HepG2 (cell line): ENCODE data around the gene PIBF1. TPM values are rescaled to one million over a fixed set of nuclear protein-coding genes. Genes with fewer than 3 reads are reported as not detected.

ENCODE experiments used
- ATAC-seq: fragments of 200-7000 bp; cut with Tn5 transposase; 3 replicates; pipeline ENCODE4 v1.9.1; 2020; ENCODE audit warnings: mild to moderate bottlenecking, moderate library complexity
- BruUV-seq: library from RNA; stranded (reverse); fragments of 400-500 nt; replicated peaks from 2 replicates; lab custom pipeline; 2021; lab: Mats Ljungman, UMichigan
- CTCF ChIA-PET: fragments of 300-600 bp; formaldehyde crosslinking; extraction: SDS; loops from one replicate; lab custom pipeline; 2021; ENCODE audit warnings: low total read pairs, inconsistent platforms, low intra/inter-chr PET ratio; lab: Yijun Ruan, JAX
- POLR2A ChIA-PET: fragments of 350-600 bp; sonication (Branson Sonifier 250); formaldehyde crosslinking; loops from one replicate; lab custom pipeline; 2020; ENCODE audit warnings: antibody characterized with exemption, inconsistent platforms; lab: Yijun Ruan, JAX
- DNase-seq: peaks from one replicate; pipeline ENCODE4 v3.0.0-alpha.2; 2015; ENCODE audit warnings: low spot score
- FAIRE-seq: peaks from 3 replicates; lab custom pipeline; 2011; peaks lifted over from hg19 to GRCh38; lab: Jason Lieb, UNC
- H2AFZ ChIP-seq: one replicate; pipeline ENCODE4 v1.6.1; 2011; ENCODE audit warnings: low read length, inconsistent platforms
- H3K27ac ChIP-seq: fragments of 300-600 bp; 3 replicates; pipeline ENCODE4 v1.8.0; 2011; ENCODE audit warnings: mixed run types, mild to moderate bottlenecking, mixed read lengths, low read length, inconsistent platforms; ENCODE audit not compliant: insufficient read depth; ENCODE audit errors: extremely low read length
- H3K27me3 ChIP-seq, 2 experiments: fragments of 200-600 bp in 1 of 2; 2 replicates in 1 of 2; 3 replicates in 1 of 2; pipeline versions ENCODE4 v1.6.0 to v1.8.0; 2011; ENCODE audit warnings: low read length in 2 of 2, mild to moderate bottlenecking in 2 of 2, moderate library complexity in 2 of 2, inconsistent platforms in 1 of 2; ENCODE audit not compliant: insufficient read depth in 2 of 2, control insufficient read depth in 1 of 2
- H3K36me3 ChIP-seq, 2 experiments: fragments of 200-600 bp in 1 of 2; replicated peaks in 1 of 2; 2 replicates in 1 of 2; 3 replicates in 1 of 2; pipeline versions ENCODE4 v1.5.1 to v1.8.0; 2011; ENCODE audit warnings: low read length in 2 of 2, inconsistent platforms in 1 of 2; ENCODE audit not compliant: insufficient read depth in 2 of 2, control insufficient read depth in 1 of 2
- H3K4me1 ChIP-seq: 2 replicates; pipeline ENCODE4 v1.5.1; 2012; ENCODE audit warnings: low read length, inconsistent platforms; ENCODE audit not compliant: insufficient read depth
- H3K4me2 ChIP-seq: 2 replicates; pipeline ENCODE4 v1.6.0; 2011; ENCODE audit warnings: low read depth, low read length, inconsistent platforms
- H3K4me3 ChIP-seq, 3 experiments: fragments of 200-600 bp in 1 of 3; sonication (generic), shearing (Covaris generic) in 1 of 3; replicated peaks in 1 of 3; 2 replicates each; pipeline ENCODE4 v1.5.1; 2011 to 2016; ENCODE audit warnings: low read length in 3 of 3, inconsistent platforms in 2 of 3, low read depth in 2 of 3, mild to moderate bottlenecking in 2 of 3, control low read depth in 1 of 3, mixed read lengths in 1 of 3; ENCODE audit not compliant: insufficient read depth in 1 of 3
- H3K79me2 ChIP-seq: one replicate; pipeline ENCODE4 v1.6.1; 2011; ENCODE audit warnings: low read length, inconsistent platforms; ENCODE audit not compliant: insufficient read depth
- H3K9ac ChIP-seq: 2 replicates; pipeline ENCODE4 v1.6.0; 2011; ENCODE audit warnings: mild to moderate bottlenecking, low read depth, low read length, inconsistent platforms; ENCODE audit not compliant: insufficient read depth
- H3K9me3 ChIP-seq: 2 replicates; pipeline ENCODE4 v1.5.1; 2012; ENCODE audit warnings: mild to moderate bottlenecking, low read length
- H4K20me1 ChIP-seq: 2 replicates; pipeline ENCODE4 v1.6.0; 2011; ENCODE audit warnings: inconsistent platforms, mild to moderate bottlenecking, low read length, moderate library complexity; ENCODE audit not compliant: insufficient read depth
- HOXA9 ChIP-seq: sonication (generic); formaldehyde crosslinking; IDR thresholded peaks from 2 replicates; pipeline ENCODE4 v1.8.1; 2022; ENCODE audit warnings: missing genetic modification reagents, mild to moderate bottlenecking, moderate library complexity, borderline replicate concordance
- KLF16 ChIP-seq, 2 experiments: sonication (generic) in 1 of 2; formaldehyde crosslinking in 1 of 2; IDR thresholded peaks; 2 replicates each; pipeline versions ENCODE4 v1.6.1 to v1.8.0; 2016 to 2023; ENCODE audit warnings: missing genetic modification reagents in 2 of 2, missing compliant biosample characterization in 1 of 2
- MTF2 ChIP-seq: sonication (generic); formaldehyde crosslinking; IDR thresholded peaks from 2 replicates; pipeline ENCODE4 v1.5.0; 2020; ENCODE audit warnings: missing genetic modification reagents, borderline replicate concordance
- NCOA1 ChIP-seq: sonication (generic); formaldehyde crosslinking; IDR thresholded peaks from 2 replicates; pipeline ENCODE4 v1.9.0; 2021; ENCODE audit warnings: missing genetic modification reagents
- SNAPC4 ChIP-seq: sonication (generic); formaldehyde crosslinking; IDR thresholded peaks from 2 replicates; pipeline ENCODE4 v1.4.0; 2020; ENCODE audit warnings: mild to moderate bottlenecking, missing genetic modification reagents
- ZFYVE20 ChIP-seq: sonication (generic); formaldehyde crosslinking; IDR thresholded peaks from 2 replicates; pipeline ENCODE4 v1.8.0; 2023; ENCODE audit warnings: low read depth, mild to moderate bottlenecking, moderate library complexity, missing genetic modification reagents, borderline replicate concordance
- ZNF160 ChIP-seq: sonication (generic); formaldehyde crosslinking; IDR thresholded peaks from 2 replicates; pipeline ENCODE4 v1.8.0; 2022; ENCODE audit warnings: mild to moderate bottlenecking, inconsistent platforms, missing genetic modification reagents
- ZNF232 ChIP-seq: sonication (generic); formaldehyde crosslinking; IDR thresholded peaks from 2 replicates; pipeline ENCODE4 v1.4.0; 2020; ENCODE audit warnings: missing genetic modification reagents, borderline replicate concordance
- ZNF670 ChIP-seq: sonication (generic); formaldehyde crosslinking; IDR thresholded peaks from 2 replicates; pipeline ENCODE4 v1.8.0; 2022; ENCODE audit warnings: mild to moderate bottlenecking, missing genetic modification reagents, borderline replicate concordance
- ZNF713 ChIP-seq: sonication (generic); formaldehyde crosslinking; IDR thresholded peaks from 2 replicates; pipeline ENCODE4 v1.4.0; 2020; ENCODE audit warnings: mild to moderate bottlenecking, missing genetic modification reagents
- ZNF83 ChIP-seq: sonication (generic); formaldehyde crosslinking; IDR thresholded peaks from 2 replicates; pipeline ENCODE4 v1.4.0; 2020; ENCODE audit warnings: missing genetic modification reagents, mild to moderate bottlenecking, borderline replicate concordance
- ZSCAN31 ChIP-seq: sonication (generic); formaldehyde crosslinking; IDR thresholded peaks from 2 replicates; pipeline ENCODE4 v1.5.0; 2020; ENCODE audit warnings: low read depth, mild to moderate bottlenecking, missing genetic modification reagents
- WGBS: methylation state at CpG from one replicate; pipeline ENCODE4 v1.1.6; 2017; ENCODE audit warnings: low lambda C conversion rate; 5-methylcytosine and 5-hydroxymethylcytosine counted together
- in situ Hi-C: cut with HindIII; loops from 2 replicates; pipeline ENCODE4 v1.10.0; 2017; ENCODE audit warnings: low pct_unique_long_range_greater_than_20kb; ENCODE audit not compliant: extremely low pct_ligation_motif_present
- intact Hi-C: fragments of 100-400 bp; cut with micrococcal nuclease; formaldehyde crosslinking; loops from one replicate; pipeline ENCODE4 v1.10.0; 2022; ENCODE audit not compliant: unreplicated experiment
- polyA plus RNA-seq, 8 experiments: library from polyadenylated mRNA; depleted of rRNA in 3 of 8; stranded (reverse) in 7 of 8; unstranded in 1 of 8; fragments of >200 nt; fragmentation: Illumina TruSeq in 4 of 8; extraction: Trizol in 4 of 8; gene quantifications; 2 replicates each; pipeline versions ENCODE4 v1.2.1 to v1.2.3, GENCODE V29; 2011 to 2016; ENCODE audit warnings: low read depth in 4 of 8, missing spikeins in 1 of 8, mixed read lengths in 1 of 8; ENCODE audit not compliant: insufficient read depth in 1 of 8
- total RNA-seq, 5 experiments: library from RNA; depleted of rRNA; stranded (reverse); fragments of >200 nt; fragmentation: Illumina TruSeq; extraction: Trizol; gene quantifications; 2 replicates each; pipeline ENCODE4 v1.2.3, GENCODE V29; 2016; ENCODE audit warnings: low read depth in 1 of 5
- TF ChIP-seq, protein P1 (sequence below): sonication (generic); formaldehyde crosslinking; IDR thresholded peaks from 2 replicates; pipeline ENCODE4 v1.8.1; 2023; ENCODE audit warnings: mild to moderate bottlenecking, missing genetic modification reagents
- TF ChIP-seq, protein P2 (sequence below): sonication (generic); formaldehyde crosslinking; IDR thresholded peaks from 2 replicates; pipeline ENCODE4 v1.4.0; 2020; ENCODE audit warnings: mild to moderate bottlenecking, missing genetic modification reagents

The PIBF1 gene
- total and polyA plus RNA-seq, 2 of the 13 experiments (the other 11 are each of a cell fraction or from before 2014, with no cell fraction given): 4.2 to 15.8 TPM

- no peaks in the 10 kb centered on the region for H4K20me1 ChIP-seq
- H3K4me3 ChIP-seq: no peak overlapping the region
- no peak for DNase-seq
- no peak; the same call in 2 of the 3 replicates for ATAC-seq
- no peaks in the 10 kb centered on the region for H3K79me2 ChIP-seq
- intact Hi-C loops: no loop called here
- H3K9ac ChIP-seq: no peak overlapping the region
- no peak for FAIRE-seq
- CTCF ChIA-PET: no interaction called here
- no peaks in the 10 kb centered on the region for H3K9me3 ChIP-seq
- no TSS peak for BruUV-seq
- H3K27ac ChIP-seq: no peak overlapping the region
- WGBS: 83% methylated on average over 5 of the region's 6 CpGs
- no peaks in the 10 kb centered on the region for H3K4me1 ChIP-seq
- H3K36me3 ChIP-seq: no peaks in the 10 kb centered on the region
- in situ Hi-C loops: no loop called here
- no peaks in the 10 kb centered on the region for H3K27me3 ChIP-seq
- no peak overlapping the region for H2AFZ ChIP-seq
- POLR2A ChIA-PET: no interaction called here
- TF ChIP-seq ZFYVE20 (CRISPR knock-in tag) (no peak), ZNF713 (no peak), SNAPC4 (CRISPR knock-in tag) (no peak), ZNF160 (CRISPR knock-in tag) (no peak), ZNF232 (CRISPR knock-in tag) (no peak), ZSCAN31 (CRISPR knock-in tag) (no peak), NCOA1 (CRISPR knock-in tag) (no peak), MTF2 (CRISPR knock-in tag) (no peak), ZNF83 (CRISPR knock-in tag) (no peak), KLF16 (CRISPR knock-in tag; IDR thresholded peaks at IDR 0.05) (no peak), ZNF670 (CRISPR knock-in tag) (no peak), HOXA9 (no peak)
- TF ChIP-seq, protein P1, sequence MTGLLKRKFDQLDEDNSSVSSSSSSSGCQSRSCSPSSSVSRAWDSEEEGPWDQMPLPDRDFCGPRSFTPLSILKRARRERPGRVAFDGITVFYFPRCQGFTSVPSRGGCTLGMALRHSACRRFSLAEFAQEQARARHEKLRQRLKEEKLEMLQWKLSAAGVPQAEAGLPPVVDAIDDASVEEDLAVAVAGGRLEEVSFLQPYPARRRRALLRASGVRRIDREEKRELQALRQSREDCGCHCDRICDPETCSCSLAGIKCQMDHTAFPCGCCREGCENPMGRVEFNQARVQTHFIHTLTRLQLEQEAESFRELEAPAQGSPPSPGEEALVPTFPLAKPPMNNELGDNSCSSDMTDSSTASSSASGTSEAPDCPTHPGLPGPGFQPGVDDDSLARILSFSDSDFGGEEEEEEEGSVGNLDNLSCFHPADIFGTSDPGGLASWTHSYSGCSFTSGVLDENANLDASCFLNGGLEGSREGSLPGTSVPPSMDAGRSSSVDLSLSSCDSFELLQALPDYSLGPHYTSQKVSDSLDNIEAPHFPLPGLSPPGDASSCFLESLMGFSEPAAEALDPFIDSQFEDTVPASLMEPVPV (CRISPR knock-in tag): no peak
- TF ChIP-seq, protein P2, sequence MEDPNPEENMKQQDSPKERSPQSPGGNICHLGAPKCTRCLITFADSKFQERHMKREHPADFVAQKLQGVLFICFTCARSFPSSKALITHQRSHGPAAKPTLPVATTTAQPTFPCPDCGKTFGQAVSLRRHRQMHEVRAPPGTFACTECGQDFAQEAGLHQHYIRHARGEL (CRISPR knock-in tag): no peak
- H3K4me2 ChIP-seq: no peak overlapping the region
Observed at GRCh38 chr13:72953391-72953965, 171.5 kb downstream of the PIBF1 start.
